Bone marrow (tissue), 2 donors: ENCODE measurements around the gene HEXD.

Experiments used
- DNase-seq, 2 donors: peaks; one replicate each; lab custom pipeline; 2025; lab: John Stamatoyannopoulos, UW

HEXD gene

DNA sequence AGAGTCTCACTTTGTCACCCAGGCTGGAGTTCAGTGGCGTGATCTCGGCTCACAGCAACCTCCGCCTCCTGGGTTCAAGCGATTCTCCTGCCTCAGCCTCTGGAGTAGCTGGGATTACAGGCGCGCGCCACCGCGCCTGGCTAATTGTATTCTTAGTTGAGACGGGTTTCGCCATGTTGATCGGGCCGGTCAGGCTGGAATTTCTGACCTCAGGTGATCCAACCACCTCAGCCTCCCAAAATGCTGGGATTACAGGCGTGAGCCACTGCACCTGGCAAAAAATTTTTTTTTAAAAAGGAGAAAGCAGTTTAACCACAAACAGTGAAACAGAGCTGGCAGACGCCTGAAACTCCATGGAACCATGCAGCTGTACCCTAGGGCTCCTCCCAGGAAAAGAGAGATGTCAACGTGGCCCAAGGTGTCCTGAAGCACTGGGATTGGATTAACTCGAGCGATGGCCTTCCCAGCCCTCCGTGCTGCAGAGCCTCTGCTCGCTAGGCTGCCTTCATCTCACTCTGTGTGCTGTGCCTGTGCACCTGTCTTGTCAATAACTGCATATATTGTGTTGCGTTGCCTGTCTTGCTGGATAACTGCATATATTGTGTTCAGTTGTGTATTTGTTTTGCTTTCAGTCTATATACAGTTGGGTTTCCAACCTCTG, 71.8 kb downstream of the HEXD start:
- no peak for DNase-seq

DNA sequence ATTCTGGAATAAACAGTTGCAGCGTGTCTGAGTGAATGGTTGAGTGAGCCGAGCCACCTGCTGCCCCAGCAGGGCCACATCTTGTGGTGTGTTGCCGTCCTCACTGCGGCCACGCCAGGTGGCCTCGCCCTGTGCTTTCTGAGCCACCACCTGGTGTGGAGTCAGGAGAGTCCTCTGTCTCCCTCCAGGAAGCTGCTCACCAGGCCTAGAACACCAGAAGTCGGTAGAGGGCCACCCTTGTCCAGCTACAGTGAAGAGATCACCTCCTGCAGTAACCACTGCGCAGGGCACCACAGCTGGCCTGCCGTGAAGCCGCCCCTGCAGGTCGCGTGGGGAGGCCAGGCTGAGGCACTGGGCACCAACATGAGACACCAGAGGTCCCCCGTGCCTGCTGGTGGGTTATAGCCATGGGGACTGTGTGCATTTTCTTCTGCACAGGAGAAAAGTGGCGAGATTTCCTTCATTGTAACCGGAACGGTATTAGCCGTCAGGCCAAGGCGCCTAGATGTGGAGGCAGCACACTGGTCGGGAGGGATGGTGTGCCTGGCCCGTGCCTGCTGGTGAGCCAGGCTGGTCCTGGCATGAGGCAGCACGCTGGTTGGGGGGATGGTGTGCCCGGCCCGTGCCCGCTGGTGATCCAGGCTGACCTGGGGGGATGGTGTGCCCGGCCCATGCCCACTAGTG, 72.5 kb downstream of the HEXD start:
- DNase-seq: no peak

DNA sequence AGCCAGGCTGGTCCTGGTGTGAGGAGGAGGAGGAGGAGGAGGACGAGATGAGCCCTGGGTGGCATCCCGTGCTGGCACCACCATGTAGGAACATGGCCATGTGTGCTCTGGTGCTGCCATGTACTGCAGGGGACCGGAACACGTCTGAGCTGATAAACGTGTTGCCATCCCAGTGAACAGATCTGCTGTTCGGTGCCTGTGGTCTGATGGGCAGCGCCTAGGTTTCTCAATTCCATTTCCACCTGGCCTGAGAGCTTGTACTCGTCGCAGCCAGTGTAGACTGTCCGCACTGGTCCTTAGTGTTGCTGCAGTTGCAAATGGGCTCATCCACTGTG, 73.0 kb downstream of the HEXD start:
- DNase-seq: no peak

DNA sequence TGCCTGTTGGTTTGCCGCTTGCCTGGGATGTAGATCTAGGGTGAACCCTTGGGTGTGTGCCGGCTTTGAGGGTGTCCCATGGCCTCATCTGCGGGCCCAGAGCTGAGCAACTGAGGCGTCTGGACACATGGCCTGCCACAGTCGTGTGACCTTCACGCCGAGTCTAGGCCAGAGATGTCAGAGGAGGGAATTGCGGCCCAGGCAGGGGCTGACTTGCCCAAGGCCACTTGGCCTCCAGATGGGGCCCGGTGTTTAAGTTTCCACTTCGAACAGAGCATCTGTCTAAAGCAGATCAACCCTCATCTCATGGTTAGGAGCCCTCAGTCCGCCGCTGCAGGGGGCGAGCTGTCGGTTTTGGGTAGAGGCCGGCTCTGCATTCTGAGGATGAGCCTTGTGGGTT, 73.4 kb downstream of the HEXD start:
- no peak for DNase-seq
